PC-9 (cell line): ENCODE results near the gene SLC66A1.

Source experiments
- EZH2 ChIP-seq: fragments of 200-600 bp; sonication (generic); IDR thresholded peaks from 2 replicates; pipeline ENCODE4 v1.8.0; 2017; ENCODE audit warnings: antibody characterized with exemption, low read depth
- TF ChIP-seq, protein P1 (sequence below): fragments of 200-600 bp; sonication (generic); conservative IDR thresholded peaks from 2 replicates; pipeline ENCODE4 v1.6.1; 2017; ENCODE audit warnings: mixed run types, antibody characterized with exemption, mild to moderate bottlenecking, moderate library complexity

DNA sequence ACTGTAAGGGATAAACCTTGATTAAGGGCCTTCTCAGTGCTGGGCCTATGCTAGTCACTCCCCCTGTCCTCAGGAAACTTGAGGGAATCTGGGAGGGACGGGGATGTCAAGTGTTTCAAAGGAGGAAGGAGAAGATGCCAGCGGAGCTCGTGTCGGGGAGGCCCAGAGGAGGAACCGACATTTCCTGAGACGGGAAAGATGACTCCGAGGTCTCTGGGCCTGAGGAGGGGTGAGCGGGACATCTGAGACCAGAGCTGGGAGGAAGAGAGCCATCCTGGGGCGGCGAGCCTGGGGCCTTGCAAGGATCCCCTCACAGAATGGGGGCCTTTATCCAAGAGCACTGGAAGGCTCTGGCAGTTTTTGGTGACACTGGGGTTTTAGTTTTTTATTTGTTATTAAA lies 10.4 kb downstream of the SLC66A1 start:
- TF ChIP-seq, protein P1, sequence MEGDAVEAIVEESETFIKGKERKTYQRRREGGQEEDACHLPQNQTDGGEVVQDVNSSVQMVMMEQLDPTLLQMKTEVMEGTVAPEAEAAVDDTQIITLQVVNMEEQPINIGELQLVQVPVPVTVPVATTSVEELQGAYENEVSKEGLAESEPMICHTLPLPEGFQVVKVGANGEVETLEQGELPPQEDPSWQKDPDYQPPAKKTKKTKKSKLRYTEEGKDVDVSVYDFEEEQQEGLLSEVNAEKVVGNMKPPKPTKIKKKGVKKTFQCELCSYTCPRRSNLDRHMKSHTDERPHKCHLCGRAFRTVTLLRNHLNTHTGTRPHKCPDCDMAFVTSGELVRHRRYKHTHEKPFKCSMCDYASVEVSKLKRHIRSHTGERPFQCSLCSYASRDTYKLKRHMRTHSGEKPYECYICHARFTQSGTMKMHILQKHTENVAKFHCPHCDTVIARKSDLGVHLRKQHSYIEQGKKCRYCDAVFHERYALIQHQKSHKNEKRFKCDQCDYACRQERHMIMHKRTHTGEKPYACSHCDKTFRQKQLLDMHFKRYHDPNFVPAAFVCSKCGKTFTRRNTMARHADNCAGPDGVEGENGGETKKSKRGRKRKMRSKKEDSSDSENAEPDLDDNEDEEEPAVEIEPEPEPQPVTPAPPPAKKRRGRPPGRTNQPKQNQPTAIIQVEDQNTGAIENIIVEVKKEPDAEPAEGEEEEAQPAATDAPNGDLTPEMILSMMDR = no peak
- TF ChIP-seq EZH2 = no peak
